Lower leg skin (tissue), 3 donors: ENCODE measurements around the gene METAP1.

Experiments used
- CTCF ChIP-seq, 3 donors: fragments of 450-650 bp; IDR thresholded peaks; one replicate each; pipeline ENCODE4 v1.5.1; 2016; ENCODE audit warnings: antibody characterized with exemption in 3 of 3, mild to moderate bottlenecking in 3 of 3, moderate library complexity in 2 of 3
- POLR2A ChIP-seq, 2 donors: fragments of 450-650 bp; IDR thresholded peaks; one replicate each; pipeline ENCODE4 v1.6.1; 2016 to 2017; ENCODE audit warnings: antibody characterized with exemption in 2 of 2, mild to moderate bottlenecking in 1 of 2, moderate library complexity in 1 of 2

DNA sequence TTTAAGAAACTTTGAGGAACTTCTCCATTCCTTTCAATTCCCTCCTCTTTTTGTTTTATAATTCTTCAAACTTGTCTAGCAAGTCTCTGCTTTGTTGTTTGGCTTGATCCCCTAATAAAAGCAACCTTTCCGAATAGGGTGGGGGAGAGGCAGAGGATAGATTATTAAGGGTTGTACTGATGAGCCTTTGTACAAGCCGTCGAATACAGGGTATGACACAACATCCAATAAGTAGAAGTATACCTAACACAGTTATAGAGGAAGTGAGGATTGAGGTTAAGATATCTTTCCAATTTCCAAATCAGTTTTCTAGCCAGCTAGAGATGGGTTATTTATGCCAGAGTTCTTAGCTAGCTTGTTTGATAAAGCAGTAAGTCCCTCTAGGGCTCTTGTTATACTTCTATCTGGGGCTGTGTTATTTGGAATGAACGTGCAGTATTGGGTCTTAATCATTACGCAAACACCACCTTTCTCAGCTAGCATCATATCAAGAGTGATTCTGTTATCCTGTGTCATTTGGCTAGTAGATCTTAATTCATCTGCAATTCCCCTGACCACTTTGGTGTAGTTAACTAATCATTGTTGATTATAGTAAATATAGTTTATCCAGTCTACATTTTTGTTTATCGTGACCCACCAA, 18.5 kb downstream of the METAP1 start:
- TF ChIP-seq CTCF (IDR thresholded peaks at IDR 0.05) (no peak), POLR2A (IDR thresholded peaks at IDR 0.05) (no peak)
